Naive B cell (primary cell): ENCODE data around the gene ALDH1A2. TPM values are rescaled to one million over a fixed set of nuclear protein-coding genes. Genes with fewer than 3 reads are reported as not detected.

ENCODE experiments used
- ATAC-seq, 2 donors: fragments of 150-1000 bp; cut with Tn5 transposase; 2 replicates each; pipeline ENCODE4 v1.10.0; 2021; ENCODE audit warnings: low read depth in 2 of 2, mild to moderate bottlenecking in 2 of 2, moderate library complexity in 2 of 2
- DNase-seq: peaks from one replicate; pipeline ENCODE4 v3.0.0; 2022
- H3K27ac Mint-ChIP-seq, 6 donors: one replicate each; pipeline ENCODE4 v1.8.0; 2020 to 2022; ENCODE audit warnings: mild to moderate bottlenecking in 6 of 6, mixed read lengths in 6 of 6, moderate library complexity in 5 of 6, inconsistent platforms in 2 of 6
- H3K27me3 Mint-ChIP-seq, 3 donors: one replicate each; pipeline ENCODE4 v1.8.0; 2021 to 2022; ENCODE audit warnings: mixed read lengths in 3 of 3, mild to moderate bottlenecking in 1 of 3
- H3K36me3 Mint-ChIP-seq, 2 donors: one replicate each; pipeline ENCODE4 v1.8.0; 2020 to 2022; ENCODE audit warnings: mixed read lengths in 2 of 2, inconsistent platforms in 1 of 2, mild to moderate bottlenecking in 1 of 2
- H3K4me1 Mint-ChIP-seq, 3 donors: one replicate each; pipeline ENCODE4 v1.8.0; 2020 to 2022; ENCODE audit warnings: mixed read lengths in 3 of 3, inconsistent platforms in 1 of 3, mild to moderate bottlenecking in 1 of 3, moderate library complexity in 1 of 3
- H3K4me3 Mint-ChIP-seq, 8 donors: one replicate each; pipeline ENCODE4 v1.8.0; 2020 to 2022; ENCODE audit warnings: mild to moderate bottlenecking in 8 of 8, mixed read lengths in 8 of 8, moderate library complexity in 8 of 8, inconsistent platforms in 2 of 8
- H3K9me3 Mint-ChIP-seq, 7 donors: one replicate each; pipeline ENCODE4 v1.8.0; 2020 to 2022; ENCODE audit warnings: mixed read lengths in 7 of 7, mild to moderate bottlenecking in 5 of 7, inconsistent platforms in 2 of 7, moderate library complexity in 1 of 7
- polyA plus RNA-seq, 6 donors: library from polyadenylated mRNA; unstranded; fragments of 300-500 nt; fragmentation: Illumina TruSeq; gene quantifications; one replicate each; pipeline ENCODE4 v1.2.3, GENCODE V29; 2021; ENCODE audit warnings: low read depth in 6 of 6

ALDH1A2 gene
- polyA plus RNA-seq, 6 donors from 2014 or later = not detected

GRCh38 chr15:57924598-57924997 is 140.9 kb downstream of the ALDH1A2 start:
- ATAC-seq = no peak
- Mint-ChIP-seq H3K27me3 (peaks cover 15 to 25% (median 17%) of the 10 kb centered on the region in 3 donors), H3K27ac (no peak overlapping the region), H3K4me3 (no peak overlapping the region), H3K4me1 (no peaks in the 10 kb centered on the region), H3K36me3 (no peaks in the 10 kb centered on the region), H3K9me3 (peaks cover 0 to 10% (median 2%) of the 10 kb centered on the region in 7 donors)
- DNase-seq = no peak

- H3K9me3 Mint-ChIP-seq = peaks cover 0 to 5% (median 0%) of the 10 kb centered on the region in 7 donors
- no peak overlapping the region for H3K4me3 Mint-ChIP-seq
- no peak for DNase-seq
- H3K27ac Mint-ChIP-seq = no peak overlapping the region
- no peak for ATAC-seq
- H3K36me3 Mint-ChIP-seq = no peaks in the 10 kb centered on the region
- H3K27me3 Mint-ChIP-seq = peaks cover 15 to 24% (median 20%) of the 10 kb centered on the region in 3 donors
- no peaks in the 10 kb centered on the region for H3K4me1 Mint-ChIP-seq
Observed at GRCh38 chr15:57923750-57924149, 141.8 kb downstream of the ALDH1A2 start.

GRCh38 chr15:57923306-57923705 is 142.2 kb downstream of the ALDH1A2 start:
- Mint-ChIP-seq H3K9me3 (peaks cover 0 to 2% (median 0%) of the 10 kb centered on the region in 7 donors), H3K27ac (no peak overlapping the region), H3K27me3 (peaks cover 15 to 28% (median 24%) of the 10 kb centered on the region in 3 donors), H3K4me3 (no peak overlapping the region), H3K4me1 (no peaks in the 10 kb centered on the region), H3K36me3 (no peaks in the 10 kb centered on the region)
- no peak for DNase-seq
- no peak for ATAC-seq

GRCh38 chr15:57922776-57923175 is 142.7 kb downstream of the ALDH1A2 start:
- Mint-ChIP-seq H3K4me3 (no peak overlapping the region), H3K36me3 (no peaks in the 10 kb centered on the region), H3K27ac (no peak overlapping the region), H3K4me1 (no peaks in the 10 kb centered on the region), H3K9me3 (peaks cover 0 to 2% (median 0%) of the 10 kb centered on the region in 7 donors), H3K27me3 (peaks cover 15 to 33% (median 27%) of the 10 kb centered on the region in 3 donors)
- ATAC-seq (no peak), DNase-seq (no peak)

- Mint-ChIP-seq H3K27ac (no peak overlapping the region), H3K36me3 (no peaks in the 10 kb centered on the region), H3K27me3 (peaks cover 15 to 33% (median 27%) of the 10 kb centered on the region in 3 donors), H3K9me3 (peaks cover 0 to 2% (median 0%) of the 10 kb centered on the region in 7 donors), H3K4me3 (no peak overlapping the region), H3K4me1 (no peaks in the 10 kb centered on the region)
- ATAC-seq = no peak
- DNase-seq = no peak
Observed at GRCh38 chr15:57921371-57921770, 144.1 kb downstream of the ALDH1A2 start.

- peaks cover 0 to 2% (median 0%) of the 10 kb centered on the region in 7 donors for H3K9me3 Mint-ChIP-seq
- H3K4me1 Mint-ChIP-seq = no peaks in the 10 kb centered on the region
- ATAC-seq (no peak), DNase-seq (no peak)
- H3K27me3 Mint-ChIP-seq = peaks cover 15 to 31% (median 27%) of the 10 kb centered on the region in 3 donors
- H3K4me3 Mint-ChIP-seq = no peak overlapping the region
- H3K36me3 Mint-ChIP-seq = no peaks in the 10 kb centered on the region
- no peak overlapping the region for H3K27ac Mint-ChIP-seq
Observed at GRCh38 chr15:57920911-57921310, 144.6 kb downstream of the ALDH1A2 start.

GRCh38 chr15:57919754-57920153 is 145.8 kb downstream of the ALDH1A2 start:
- no peak for DNase-seq
- no peak overlapping the region for H3K4me3 Mint-ChIP-seq
- no peak for ATAC-seq

GRCh38 chr15:57917998-57918397 is 147.5 kb downstream of the ALDH1A2 start:
- H3K4me1 Mint-ChIP-seq = no peaks in the 10 kb centered on the region
- H3K9me3 Mint-ChIP-seq = peaks cover 0 to 2% (median 0%) of the 10 kb centered on the region in 7 donors
- H3K27ac Mint-ChIP-seq = peak overlapping the region in 1 of 6 donors; percentile 74
- peaks cover 9 to 35% (median 19%) of the 10 kb centered on the region in 3 donors for H3K27me3 Mint-ChIP-seq
- H3K36me3 Mint-ChIP-seq = no peaks in the 10 kb centered on the region
- ATAC-seq (no peak), DNase-seq (no peak)
- H3K4me3 Mint-ChIP-seq = no peak overlapping the region

More at GRCh38 chr15:57919754-57920153, 145.8 kb downstream of the ALDH1A2 start:
- H3K27ac Mint-ChIP-seq = no peak overlapping the region
- H3K27me3 Mint-ChIP-seq = peaks cover 9 to 25% (median 19%) of the 10 kb centered on the region in 3 donors
- H3K36me3 Mint-ChIP-seq = no peaks in the 10 kb centered on the region
- H3K9me3 Mint-ChIP-seq = peaks cover 0 to 2% (median 0%) of the 10 kb centered on the region in 7 donors
- no peaks in the 10 kb centered on the region for H3K4me1 Mint-ChIP-seq

- Mint-ChIP-seq H3K9me3 (peaks cover 0 to 2% (median 0%) of the 10 kb centered on the region in 7 donors), H3K36me3 (no peaks in the 10 kb centered on the region), H3K27me3 (peaks cover 9 to 35% (median 19%) of the 10 kb centered on the region in 3 donors), H3K27ac (no peak overlapping the region), H3K4me3 (no peak overlapping the region), H3K4me1 (no peaks in the 10 kb centered on the region)
- ATAC-seq (no peak), DNase-seq (no peak)
Observed at GRCh38 chr15:57916695-57917094, 148.8 kb downstream of the ALDH1A2 start.

GRCh38 chr15:57915827-57916531 is 149.5 kb downstream of the ALDH1A2 start:
- peaks cover 0 to 2% (median 0%) of the 10 kb centered on the region in 7 donors for H3K9me3 Mint-ChIP-seq
- H3K4me3 Mint-ChIP-seq = no peak overlapping the region
- H3K27me3 Mint-ChIP-seq = peaks cover 6 to 35% (median 15%) of the 10 kb centered on the region in 3 donors
- H3K4me1 Mint-ChIP-seq = no peaks in the 10 kb centered on the region
- DNase-seq (no peak), ATAC-seq (no peak)
- H3K36me3 Mint-ChIP-seq = no peaks in the 10 kb centered on the region
- H3K27ac Mint-ChIP-seq = no peak overlapping the region

GRCh38 chr15:57914350-57915055 is 151.0 kb downstream of the ALDH1A2 start:
- no peaks in the 10 kb centered on the region for H3K4me1 Mint-ChIP-seq
- H3K36me3 Mint-ChIP-seq = no peaks in the 10 kb centered on the region
- peaks cover 0 to 10% (median 0%) of the 10 kb centered on the region in 7 donors for H3K9me3 Mint-ChIP-seq
- DNase-seq = no peak
- ATAC-seq = no peak
- H3K4me3 Mint-ChIP-seq = no peak overlapping the region
- no peak overlapping the region for H3K27ac Mint-ChIP-seq
- H3K27me3 Mint-ChIP-seq = peaks cover 0 to 26% (median 8%) of the 10 kb centered on the region in 3 donors

GRCh38 chr15:57911247-57911646 is 154.3 kb downstream of the ALDH1A2 start:
- Mint-ChIP-seq H3K4me1 (no peaks in the 10 kb centered on the region), H3K36me3 (no peaks in the 10 kb centered on the region), H3K27ac (no peak overlapping the region), H3K27me3 (peaks cover 14 to 31% (median 23%) of the 10 kb centered on the region in 3 donors), H3K9me3 (peaks cover 0 to 10% (median 4%) of the 10 kb centered on the region in 7 donors), H3K4me3 (no peak overlapping the region)
- no peak for ATAC-seq
- DNase-seq = no peak

GRCh38 chr15:57910672-57911071 is 154.8 kb downstream of the ALDH1A2 start:
- Mint-ChIP-seq H3K27ac (no peak overlapping the region), H3K4me1 (no peaks in the 10 kb centered on the region), H3K4me3 (no peak overlapping the region), H3K9me3 (peaks cover 0 to 10% (median 4%) of the 10 kb centered on the region in 7 donors), H3K27me3 (peaks cover 18 to 37% (median 28%) of the 10 kb centered on the region in 3 donors), H3K36me3 (no peaks in the 10 kb centered on the region)
- no peak for ATAC-seq
- no peak for DNase-seq

GRCh38 chr15:57909388-57909787 is 156.1 kb downstream of the ALDH1A2 start:
- DNase-seq = no peak
- Mint-ChIP-seq H3K9me3 (peaks cover 0 to 10% (median 4%) of the 10 kb centered on the region in 7 donors), H3K4me1 (no peaks in the 10 kb centered on the region), H3K27me3 (peaks cover 22 to 43% (median 32%) of the 10 kb centered on the region in 3 donors), H3K27ac (no peak overlapping the region), H3K4me3 (no peak overlapping the region), H3K36me3 (no peaks in the 10 kb centered on the region)
- no peak for ATAC-seq
